DND-41 (cell line): Measurements from ENCODE around the gene PEDS1.

Experiments used
- CTCF ChIP-seq: IDR thresholded peaks from 2 replicates; pipeline ENCODE4 v1.5.1; 2012; ENCODE audit warnings: borderline replicate concordance, low read length, moderate library complexity, mild to moderate bottlenecking; ENCODE audit not compliant: poor library complexity, severe bottlenecking; ENCODE audit errors: extremely low read depth
- EZH2 ChIP-seq: IDR thresholded peaks from 3 replicates; pipeline ENCODE4 v1.6.1; 2012; ENCODE audit warnings: borderline replicate concordance, low read depth, mild to moderate bottlenecking, moderate library complexity, low read length, inconsistent platforms; ENCODE audit not compliant: severe bottlenecking

GRCh38 chr20:50136822-50137599, 16.5 kb downstream of the PEDS1 start:
- TF ChIP-seq CTCF (no peak), EZH2 (no peak)
